ENCODE data around the gene FBXW11. TPM values are rescaled to one million over a fixed set of nuclear protein-coding genes. Genes with fewer than 3 reads are reported as not detected.

The FBXW11 gene
- polyA plus RNA-seq, 1 donor from 2014 or later: 103 TPM

DNA sequence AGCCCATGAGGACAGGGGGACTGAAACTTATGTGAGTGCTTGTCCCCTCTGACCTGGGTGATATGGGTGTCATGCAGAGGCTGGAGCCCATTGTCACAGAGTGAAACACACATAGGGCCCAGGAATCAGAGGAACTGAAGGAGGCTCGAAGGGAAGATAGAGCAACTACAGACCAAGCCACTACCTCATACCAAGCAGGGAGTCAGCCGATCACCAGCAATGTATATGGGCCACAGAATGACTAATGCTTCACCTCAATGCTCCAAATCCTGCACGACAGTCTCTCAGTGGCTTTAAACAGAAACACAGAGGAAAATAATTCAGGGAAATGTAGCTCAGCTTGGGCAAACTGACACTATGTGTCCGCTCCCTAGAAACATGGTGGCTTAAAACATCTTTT is 8.9 kb upstream of the FBXW11 start:
- H3K9me2 ChIP-seq (ENCODE audit: insufficient read depth, low read length): no peaks in the 10 kb centered on the region
- no peaks in the 10 kb centered on the region for H3K27me3 ChIP-seq (ENCODE audit: insufficient read depth, low read depth, low read length)
- no peaks in the 10 kb centered on the region for H3K36me3 ChIP-seq (ENCODE audit: insufficient read depth, low read length)
- H2AFZ ChIP-seq (ENCODE audit: low read depth, low read length): no peak overlapping the region
- H4K20me1 ChIP-seq (ENCODE audit: insufficient read depth): no peaks in the 10 kb centered on the region
- TF ChIP-seq SMC3 (conservative IDR thresholded peaks at IDR 0.05; ENCODE audit: poor library complexity) (no peak), EP300 (conservative IDR thresholded peaks at IDR 0.05; ENCODE audit: poor library complexity, severe bottlenecking) (no peak), POLR2AphosphoS5 (IDR thresholded peaks at IDR 0.05) (no peak)
- no peak overlapping the region for H3K27ac ChIP-seq (ENCODE audit: low read length)
- no peaks in the 10 kb centered on the region for H3K79me2 ChIP-seq (replicated peaks; ENCODE audit: insufficient read depth, low read length)
- no peaks in the 10 kb centered on the region for H3F3A ChIP-seq (ENCODE audit: insufficient read depth, low read length, poor library complexity, severe bottlenecking)
- no peaks in the 10 kb centered on the region for H3K9me3 ChIP-seq (ENCODE audit: low read length)
- H3K4me2 ChIP-seq (ENCODE audit: low read length): no peak overlapping the region
- H3K4me3 ChIP-seq (ENCODE audit: low read length): no peak overlapping the region
- H3K9ac ChIP-seq (ENCODE audit: low read length): no peak overlapping the region

DNA sequence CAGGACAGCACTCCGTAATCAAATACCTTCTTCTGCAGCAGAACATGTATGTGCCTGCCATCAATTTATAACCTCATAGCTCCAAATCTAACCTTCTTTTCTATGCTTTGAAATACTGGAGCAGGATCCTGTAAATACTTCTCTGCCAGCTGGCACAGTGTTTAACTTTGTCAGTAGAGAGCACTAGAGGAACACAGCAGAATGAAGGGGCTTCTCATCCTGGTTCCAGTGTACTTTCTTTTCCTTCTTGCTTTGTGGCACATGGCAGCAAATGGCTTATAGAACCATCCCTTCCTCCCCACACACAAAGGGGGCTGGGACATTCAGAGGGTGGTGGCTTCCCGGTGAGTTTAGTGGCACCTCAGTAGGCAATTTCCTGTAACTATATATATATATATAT is 3.8 kb upstream of the FBXW11 start:
- Histone ChIP-seq H3K27me3 (ENCODE audit: insufficient read depth, low read depth, low read length) (no peaks in the 10 kb centered on the region), H3F3A (ENCODE audit: insufficient read depth, low read length, poor library complexity, severe bottlenecking) (no peaks in the 10 kb centered on the region), H3K36me3 (ENCODE audit: insufficient read depth, low read length) (no peaks in the 10 kb centered on the region), H3K9me3 (ENCODE audit: low read length) (no peaks in the 10 kb centered on the region), H4K20me1 (ENCODE audit: insufficient read depth) (no peaks in the 10 kb centered on the region), H3K79me2 (replicated peaks; ENCODE audit: insufficient read depth, low read length) (peaks cover 9% of the 10 kb centered on the region), H3K4me3 (ENCODE audit: low read length) (no peak overlapping the region), H3K27ac (ENCODE audit: low read length) (no peak overlapping the region), H3K9ac (ENCODE audit: low read length) (no peak overlapping the region), H3K4me2 (ENCODE audit: low read length) (no peak overlapping the region), H3K9me2 (ENCODE audit: insufficient read depth, low read length) (no peaks in the 10 kb centered on the region), H2AFZ (ENCODE audit: low read depth, low read length) (no peak overlapping the region)
- TF ChIP-seq RAD21 (conservative IDR thresholded peaks at IDR 0.05) (peak; percentile 53), REST (IDR thresholded peaks at IDR 0.05; ENCODE audit: borderline replicate concordance) (no peak)

DNA sequence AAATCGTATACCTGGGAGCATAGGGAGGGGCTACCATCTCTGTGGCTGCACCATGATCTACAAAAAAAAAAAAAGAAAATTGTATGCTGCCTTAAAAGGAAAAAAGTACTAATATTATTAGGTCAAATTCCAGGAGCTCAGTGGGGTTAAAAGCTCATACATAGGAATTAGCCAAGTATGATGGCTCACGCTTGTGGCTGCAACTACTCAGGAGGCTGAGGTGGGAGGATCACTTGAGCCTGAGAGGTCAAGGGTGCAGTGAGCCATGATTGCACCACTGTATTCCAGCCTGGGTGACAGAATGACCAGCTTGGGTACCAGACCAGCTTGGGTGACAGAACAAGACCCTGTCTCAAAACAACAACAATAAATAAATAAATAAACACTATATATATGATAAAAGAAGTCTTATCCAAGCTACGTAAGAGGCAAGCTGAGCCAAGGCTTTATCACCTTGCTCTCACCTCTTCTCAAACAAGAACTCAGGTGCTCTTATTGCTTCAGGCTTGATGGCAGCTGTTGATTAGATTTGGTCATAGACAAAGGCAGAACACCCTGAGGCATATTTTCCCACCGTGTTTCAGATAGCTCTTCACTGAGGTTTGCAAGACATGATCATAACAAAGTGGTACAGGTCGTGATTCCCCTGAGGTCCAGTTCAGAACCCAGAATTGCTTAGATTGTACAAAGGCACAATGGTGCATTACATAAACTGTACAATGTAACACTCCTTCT is 3.3 kb upstream of the FBXW11 start:
- H3K9ac ChIP-seq (ENCODE audit: low read length): no peak overlapping the region
- no peaks in the 10 kb centered on the region for H3K27me3 ChIP-seq (ENCODE audit: insufficient read depth, low read depth, low read length)
- H4K20me1 ChIP-seq (ENCODE audit: insufficient read depth): no peaks in the 10 kb centered on the region
- H3K27ac ChIP-seq (ENCODE audit: low read length): no peak overlapping the region
- no peak overlapping the region for H2AFZ ChIP-seq (ENCODE audit: low read depth, low read length)
- no peaks in the 10 kb centered on the region for H3K36me3 ChIP-seq (ENCODE audit: insufficient read depth, low read length)
- H3K9me2 ChIP-seq (ENCODE audit: insufficient read depth, low read length): no peaks in the 10 kb centered on the region
- H3K4me3 ChIP-seq (ENCODE audit: low read length): no peak overlapping the region
- TF ChIP-seq EZH2 (IDR thresholded peaks at IDR 0.05; ENCODE audit: borderline replicate concordance, insufficient read depth, low read length, poor library complexity, severe bottlenecking) (no peak), CTCF (IDR thresholded peaks at IDR 0.05; ENCODE audit: poor library complexity, severe bottlenecking) (no peak), TAF1 (IDR thresholded peaks at IDR 0.05; ENCODE audit: low read depth) (no peak), MXI1 (conservative IDR thresholded peaks at IDR 0.05; ENCODE audit: poor library complexity, severe bottlenecking) (no peak)
- no peaks in the 10 kb centered on the region for H3F3A ChIP-seq (ENCODE audit: insufficient read depth, low read length, poor library complexity, severe bottlenecking)
- H3K79me2 ChIP-seq (replicated peaks; ENCODE audit: insufficient read depth, low read length): peaks cover 15% of the 10 kb centered on the region
- no peaks in the 10 kb centered on the region for H3K9me3 ChIP-seq (ENCODE audit: low read length)
- H3K4me2 ChIP-seq (ENCODE audit: low read length): no peak overlapping the region
